GM10266 (cell line): ENCODE data around the gene GLYAT.

Experiments
- DNase-seq: peaks from one replicate; pipeline ENCODE4 v3.0.0; 2012; ENCODE audit errors: extremely low spot score
- CTCF ChIP-seq: IDR thresholded peaks from 2 replicates; pipeline ENCODE4 v1.5.1; 2012; ENCODE audit warnings: mild to moderate bottlenecking, low read depth; ENCODE audit not compliant: control insufficient read depth, insufficient read depth; ENCODE audit errors: missing control alignments

Gene GLYAT

GRCh38 chr11:58731819-58732218 is at the start of gene GLYAT:
GLYAT (minus strand) TSS chr11:58731943; CDS start chr11:58724496, 7,447 bp downstream.
- no peak for DNase-seq

GRCh38 chr11:58781345-58781744 is 49.6 kb upstream of the GLYAT start:
- DNase-seq: no peak
- TF ChIP-seq CTCF: no peak

More at GRCh38 chr11:58731819-58732218, at the start of gene GLYAT:
- no peak for TF ChIP-seq CTCF

- DNase-seq: no peak
- TF ChIP-seq CTCF: no peak
These were observed 48.8 kb upstream of the GLYAT start for GRCh38 chr11:58780578-58780977.

- DNase-seq: no peak
- no peak for TF ChIP-seq CTCF
These were observed 45.4 kb upstream of the GLYAT start for GRCh38 chr11:58776891-58777710.

- no peak for DNase-seq
- TF ChIP-seq CTCF: no peak
These were observed 43.4 kb upstream of the GLYAT start for GRCh38 chr11:58775066-58775708.

GRCh38 chr11:58774164-58774593 is 42.4 kb upstream of the GLYAT start:
- no peak for TF ChIP-seq CTCF
- no peak for DNase-seq

GRCh38 chr11:58773337-58773736 is 41.6 kb upstream of the GLYAT start:
- DNase-seq: no peak
- no peak for TF ChIP-seq CTCF
